ENCODE data around the gene CLIC3.

The CLIC3 gene

GRCh38 chr9:137021568-137021978 is 25.2 kb upstream of the CLIC3 start:
- H3K36me3 ChIP-seq (ENCODE audit: low read length), result no peaks in the 10 kb centered on the region
- H3K9ac ChIP-seq (ENCODE audit: low read length), result no peak overlapping the region
- no peaks in the 10 kb centered on the region for H3F3A ChIP-seq (ENCODE audit: insufficient read depth)
- H3K4me3 ChIP-seq (ENCODE audit: insufficient read depth, low read length, poor library complexity, severe bottlenecking), result no peak overlapping the region
- no peaks in the 10 kb centered on the region for H3K79me2 ChIP-seq (ENCODE audit: insufficient read depth, low read length)
- H3K4me2 ChIP-seq (ENCODE audit: low read depth, low read length, poor library complexity, severe bottlenecking), result no peak overlapping the region
- no peak overlapping the region for H3K27ac ChIP-seq (ENCODE audit: low read depth, low read length)
- TF ChIP-seq EZH2phosphoT487 (conservative IDR thresholded peaks at IDR 0.05; ENCODE audit: low read length), result no peak
- no peak for TF ChIP-seq CTCF (IDR thresholded peaks at IDR 0.05; ENCODE audit: insufficient read depth, low read length, poor library complexity, severe bottlenecking)
- H2AFZ ChIP-seq (ENCODE audit: low read depth, low read length, severe bottlenecking), result no peak overlapping the region
- H3K27me3 ChIP-seq (ENCODE audit: low read length), result no peaks in the 10 kb centered on the region
- no peaks in the 10 kb centered on the region for H3K9me3 ChIP-seq (ENCODE audit: insufficient read depth, low read length)
- H3K9me2 ChIP-seq (replicated peaks; ENCODE audit: insufficient read depth, low read length), result no peaks in the 10 kb centered on the region
- no peaks in the 10 kb centered on the region for H4K20me1 ChIP-seq (ENCODE audit: low read depth, low read length)

GRCh38 chr9:137020771-137021567 is 24.6 kb upstream of the CLIC3 start:
- H4K20me1 ChIP-seq (ENCODE audit: low read depth, low read length), result no peaks in the 10 kb centered on the region
- H3K36me3 ChIP-seq (ENCODE audit: low read length), result no peaks in the 10 kb centered on the region
- no peak overlapping the region for H3K4me2 ChIP-seq (ENCODE audit: low read depth, low read length, poor library complexity, severe bottlenecking)
- no peak for TF ChIP-seq CTCF (IDR thresholded peaks at IDR 0.05; ENCODE audit: insufficient read depth, low read length, poor library complexity, severe bottlenecking)
- no peak for TF ChIP-seq EZH2phosphoT487 (conservative IDR thresholded peaks at IDR 0.05; ENCODE audit: low read length)
- no peaks in the 10 kb centered on the region for H3F3A ChIP-seq (ENCODE audit: insufficient read depth)
- H3K27ac ChIP-seq (ENCODE audit: low read depth, low read length), result no peak overlapping the region
- H2AFZ ChIP-seq (ENCODE audit: low read depth, low read length, severe bottlenecking), result no peak overlapping the region
- no peaks in the 10 kb centered on the region for H3K27me3 ChIP-seq (ENCODE audit: low read length)
- H3K4me3 ChIP-seq (ENCODE audit: insufficient read depth, low read length, poor library complexity, severe bottlenecking), result no peak overlapping the region
- H3K79me2 ChIP-seq (ENCODE audit: insufficient read depth, low read length), result no peaks in the 10 kb centered on the region
- H3K9me2 ChIP-seq (replicated peaks; ENCODE audit: insufficient read depth, low read length), result no peaks in the 10 kb centered on the region
- no peaks in the 10 kb centered on the region for H3K9me3 ChIP-seq (ENCODE audit: insufficient read depth, low read length)
- H3K9ac ChIP-seq (ENCODE audit: low read length), result no peak overlapping the region

GRCh38 chr9:137019891-137020683 is 23.7 kb upstream of the CLIC3 start:
- Histone ChIP-seq H3K36me3 (ENCODE audit: low read length) (no peaks in the 10 kb centered on the region), H3K9me3 (ENCODE audit: insufficient read depth, low read length) (no peaks in the 10 kb centered on the region), H3K27me3 (ENCODE audit: low read length) (no peaks in the 10 kb centered on the region), H3K9me2 (replicated peaks; ENCODE audit: insufficient read depth, low read length) (no peaks in the 10 kb centered on the region), H3K9ac (ENCODE audit: low read length) (no peak overlapping the region), H3K27ac (ENCODE audit: low read depth, low read length) (no peak overlapping the region), H3K4me2 (ENCODE audit: low read depth, low read length, poor library complexity, severe bottlenecking) (no peak overlapping the region), H3F3A (ENCODE audit: insufficient read depth) (no peaks in the 10 kb centered on the region), H4K20me1 (ENCODE audit: low read depth, low read length) (no peaks in the 10 kb centered on the region), H3K4me3 (ENCODE audit: insufficient read depth, low read length, poor library complexity, severe bottlenecking) (no peak overlapping the region), H2AFZ (ENCODE audit: low read depth, low read length, severe bottlenecking) (no peak overlapping the region), H3K79me2 (ENCODE audit: insufficient read depth, low read length) (no peaks in the 10 kb centered on the region)
- TF ChIP-seq CTCF (IDR thresholded peaks at IDR 0.05; ENCODE audit: insufficient read depth, low read length, poor library complexity, severe bottlenecking) (no peak), EZH2phosphoT487 (conservative IDR thresholded peaks at IDR 0.05; ENCODE audit: low read length) (no peak)

Data from SU-DHL-6 (cell line).